K562 (cell line): ENCODE data around the gene ZCCHC17. TPM values are rescaled to one million over a fixed set of nuclear protein-coding genes. Genes with fewer than 3 reads are reported as not detected.
A peak's percentile ranks its signal among the peaks of the same experiment; 100 is the strongest.

Source experiments
- ARID1B ChIP-seq: fragments of 450-650 bp; IDR thresholded peaks from 2 replicates; pipeline ENCODE4 v1.6.1; 2016; ENCODE audit warnings: antibody characterized with exemption, mild to moderate bottlenecking, inconsistent platforms
- CTBP1 ChIP-seq: fragments of 450-650 bp; IDR thresholded peaks from 2 replicates; pipeline ENCODE4 v1.6.1; 2016; ENCODE audit warnings: borderline replicate concordance
- ETV1 ChIP-seq: fragments of 450-650 bp; conservative IDR thresholded peaks from 2 replicates; pipeline ENCODE4 v1.6.1; 2016; ENCODE audit warnings: missing genetic modification characterization, control low read depth, low read depth, missing compliant biosample characterization
- JUN ChIP-seq, 2 experiments: sonication (generic) in 1 of 2; formaldehyde crosslinking in 1 of 2; IDR thresholded peaks; 2 replicates each; pipeline versions ENCODE4 v1.6.1 to v1.8.0; 2012 to 2022; ENCODE audit warnings: borderline replicate concordance in 2 of 2, mild to moderate bottlenecking in 2 of 2, improper control_type of control experiment in 1 of 2, low read depth in 1 of 2, low read length in 1 of 2, missing genetic modification reagents in 1 of 2
- JUND ChIP-seq, 2 experiments: IDR thresholded peaks; 2 replicates in 1 of 2; 3 replicates in 1 of 2; pipeline ENCODE4 v1.6.1; 2011; ENCODE audit warnings: borderline replicate concordance in 2 of 2, low read depth in 2 of 2, low read length in 2 of 2, improper control_type of control experiment in 1 of 2, missing biosample characterization in 1 of 2, missing genetic modification characterization in 1 of 2, missing genetic modification reagents in 1 of 2
- KLF16 ChIP-seq: IDR thresholded peaks from 2 replicates; pipeline ENCODE4 v1.6.1; 2016; ENCODE audit warnings: antibody characterized with exemption
- POLR3G ChIP-seq: IDR thresholded peaks from 2 replicates; pipeline ENCODE4 v1.6.1; 2011; ENCODE audit not compliant: insufficient read length, insufficient replicate concordance; ENCODE audit errors: extremely low read depth
- PURB ChIP-seq: sonication (generic); formaldehyde crosslinking; IDR thresholded peaks from 2 replicates; pipeline ENCODE4 v1.9.0; 2021; ENCODE audit warnings: low read depth, mild to moderate bottlenecking, missing genetic modification reagents
- RAD21 ChIP-seq, 2 experiments: fragments of 250-450 bp in 1 of 2; fragments of 450-650 bp in 1 of 2; sonication (Bioruptor Pico) in 1 of 2; formaldehyde crosslinking in 1 of 2; IDR thresholded peaks in 1 of 2; conservative IDR thresholded peaks in 1 of 2; 2 replicates each; pipeline versions ENCODE4 v1.4.0 to v1.8.0; 2020 to 2022; ENCODE audit warnings: mild to moderate bottlenecking in 2 of 2, moderate library complexity in 1 of 2
- RCOR1 ChIP-seq, 2 experiments: IDR thresholded peaks; 2 replicates each; pipeline ENCODE4 v1.6.1; 2012; ENCODE audit warnings: low read depth in 2 of 2, low read length in 2 of 2, borderline replicate concordance in 1 of 2, improper control_type of control experiment in 1 of 2
- REST ChIP-seq, 2 experiments: fragments of 450-650 bp; formaldehyde crosslinking in 1 of 2; IDR thresholded peaks; 2 replicates each; pipeline versions ENCODE4 v1.4.0 to v1.6.1; 2014 to 2020; ENCODE audit warnings: mild to moderate bottlenecking in 2 of 2, borderline replicate concordance in 1 of 2, low read depth in 1 of 2
- SMC3 ChIP-seq: conservative IDR thresholded peaks from 2 replicates; pipeline ENCODE4 v1.6.1; 2011; ENCODE audit warnings: low read depth, low read length, improper control_type of control experiment; ENCODE audit not compliant: insufficient read depth
- STAT5B ChIP-seq: fragments of 250-450 bp; sonication (Bioruptor Pico); IDR thresholded peaks from 2 replicates; pipeline ENCODE4 v1.8.0; 2021; ENCODE audit warnings: mild to moderate bottlenecking, inconsistent platforms
- TCF3 ChIP-seq: sonication (generic); formaldehyde crosslinking; IDR thresholded peaks from 2 replicates; pipeline ENCODE4 v1.4.0; 2020; ENCODE audit warnings: mild to moderate bottlenecking, missing genetic modification reagents
- ZNF3 ChIP-seq: fragments of 250-450 bp; sonication (Bioruptor Pico); IDR thresholded peaks from 2 replicates; pipeline ENCODE4 v1.5.0; 2021; ENCODE audit warnings: mild to moderate bottlenecking, moderate library complexity
- ZNF644 ChIP-seq: fragments of 200-800 bp; sonication (Bioruptor generic); IDR thresholded peaks from 2 replicates; pipeline ENCODE4 v1.6.1; 2016; ENCODE audit warnings: low read depth, missing genetic modification characterization, missing compliant biosample characterization
- polyA plus RNA-seq, 8 experiments: library from polyadenylated mRNA; depleted of rRNA in 4 of 8; stranded (reverse) in 5 of 8; unstranded in 3 of 8; fragments of >200 nt; fragmentation: Nextera tagmentation in 2 of 8; fragmentation: Illumina TruSeq in 1 of 8; extraction: Ambion mirVana in 2 of 8; extraction: Trizol in 1 of 8; gene quantifications; 2 replicates each; pipeline versions ENCODE4 v1.2.1 to v1.2.3, GENCODE V29; 2011 to 2014; ENCODE audit warnings: inconsistent platforms in 1 of 8, missing spikeins in 1 of 8
- total RNA-seq, 7 experiments: library from RNA; depleted of rRNA in 6 of 7; stranded (reverse); fragments of >200 nt in 6 of 7; fragmentation: Illumina TruSeq in 2 of 7; extraction: Trizol in 2 of 7; gene quantifications; 2 replicates each; pipeline versions ENCODE4 v1.2.1 to v1.2.3, GENCODE V29; 2011 to 2021; ENCODE audit warnings: low replicate concordance in 1 of 7
- TF ChIP-seq, protein P1 (sequence below): sonication (generic); formaldehyde crosslinking; IDR thresholded peaks from 2 replicates; pipeline ENCODE4 v1.8.1; 2023; ENCODE audit warnings: mild to moderate bottlenecking, missing genetic modification reagents, moderate library complexity

Gene ZCCHC17
- total and polyA plus RNA-seq, 9 of the 15 experiments (the other 6 are each of a cell fraction or from before 2014, with no cell fraction given), result 46.9 to 150 (median 74.7) TPM

DNA sequence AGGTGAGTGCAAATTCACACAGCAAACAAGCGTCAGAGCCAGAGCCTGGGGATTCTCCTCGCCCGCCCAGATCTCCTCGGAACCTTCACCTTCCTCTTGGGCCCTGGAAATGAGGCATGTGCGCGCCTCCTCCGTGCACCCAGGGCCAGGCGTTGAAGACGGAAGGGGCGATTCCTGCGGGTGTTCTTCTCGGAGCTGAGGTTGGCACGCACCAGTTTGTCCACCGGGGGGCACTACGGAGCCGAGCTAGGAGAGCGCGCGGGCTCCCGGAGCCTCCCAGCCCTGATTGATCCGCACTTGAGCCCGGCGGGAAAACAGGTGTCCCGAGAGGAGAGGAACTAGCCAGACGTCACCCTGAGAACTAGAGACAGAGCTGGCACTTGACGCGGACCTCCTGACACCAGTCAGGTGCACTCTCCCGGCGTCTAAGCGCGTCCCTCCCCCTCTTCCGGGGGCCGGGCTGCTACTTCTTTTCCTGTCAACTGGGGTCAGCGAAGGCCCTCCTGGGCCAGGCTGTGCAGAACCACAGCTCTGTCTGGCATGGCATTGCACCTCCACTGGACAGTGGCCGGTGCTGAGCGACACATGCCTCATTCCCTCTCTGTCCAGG lies 97.9 kb downstream of the ZCCHC17 start (continued):
- peak; percentile 80 for TF ChIP-seq REST (IDR thresholded peaks at IDR 0.05; ENCODE audit: borderline replicate concordance)
- TF ChIP-seq REST (CRISPR knock-in tag; IDR thresholded peaks at IDR 0.05; ENCODE audit: low read depth), result no peak
- no peak for TF ChIP-seq STAT5B (CRISPR knock-in tag)
- peak; percentile 82 to 89 for TF ChIP-seq RAD21 (CRISPR knock-in tag; conservative IDR thresholded peaks at IDR 0.05 in 1 of 2, IDR thresholded peaks at IDR 0.05 in 1 of 2)
- TF ChIP-seq RCOR1 (IDR thresholded peaks at IDR 0.05; ENCODE audit: borderline replicate concordance in 1 of 2, low read depth in 2 of 2, low read length in 2 of 2), result peak in 1 of 2 experiments; percentile 74; a peak in 2 of 4 replicates
- TF ChIP-seq, protein P1, sequence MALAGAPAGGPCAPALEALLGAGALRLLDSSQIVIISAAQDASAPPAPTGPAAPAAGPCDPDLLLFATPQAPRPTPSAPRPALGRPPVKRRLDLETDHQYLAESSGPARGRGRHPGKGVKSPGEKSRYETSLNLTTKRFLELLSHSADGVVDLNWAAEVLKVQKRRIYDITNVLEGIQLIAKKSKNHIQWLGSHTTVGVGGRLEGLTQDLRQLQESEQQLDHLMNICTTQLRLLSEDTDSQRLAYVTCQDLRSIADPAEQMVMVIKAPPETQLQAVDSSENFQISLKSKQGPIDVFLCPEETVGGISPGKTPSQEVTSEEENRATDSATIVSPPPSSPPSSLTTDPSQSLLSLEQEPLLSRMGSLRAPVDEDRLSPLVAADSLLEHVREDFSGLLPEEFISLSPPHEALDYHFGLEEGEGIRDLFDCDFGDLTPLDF (CRISPR knock-in tag), result peak; percentile 56; the same call in 1 of the 2 replicates
- TF ChIP-seq TCF3 (CRISPR knock-in tag), result no peak
- 0 out of 2 replicates have a peak, but pooled peaks have one; percentile 39 for TF ChIP-seq JUND (IDR thresholded peaks at IDR 0.05; ENCODE audit: borderline replicate concordance, low read depth, low read length)
- peak; percentile 25; the same call in 1 of the 3 replicates for TF ChIP-seq JUND (tag; IDR thresholded peaks at IDR 0.05; ENCODE audit: borderline replicate concordance, low read depth, low read length)
- TF ChIP-seq SMC3, result peak; percentile 92
- TF ChIP-seq ZNF644 (tag), result no peak
- 0 out of 2 replicates have a peak, but pooled peaks have one; percentile 9 for TF ChIP-seq ARID1B
- TF ChIP-seq POLR3G, result no peak
- TF ChIP-seq KLF16, result peak; percentile 44; the same call in 1 of the 2 replicates
- no peak for TF ChIP-seq ZNF3 (CRISPR knock-in tag)
- TF ChIP-seq CTBP1, result peak; percentile 78; the same call in 1 of the 2 replicates
- TF ChIP-seq ETV1 (tag), result peak; percentile 44; the same call in 1 of the 2 replicates
- TF ChIP-seq JUN (IDR thresholded peaks at IDR 0.05; ENCODE audit: borderline replicate concordance, low read depth, low read length), result peak; percentile 43; the same call in 1 of the 2 replicates
- no peak for TF ChIP-seq JUN (CRISPR knock-in tag; IDR thresholded peaks at IDR 0.05; ENCODE audit: borderline replicate concordance)
- TF ChIP-seq PURB, result no peak
